Left lung (tissue), 10 donors: ENCODE measurements around the gene GTF2F1. TPM values are rescaled to one million over a fixed set of nuclear protein-coding genes. Genes with fewer than 3 reads are reported as not detected.
A peak's percentile ranks its signal among the peaks of the same experiment; 100 is the strongest.

Experiments
- ATAC-seq: fragments of 200-7000 bp; cut with Tn5 transposase; one replicate; pipeline ENCODE4 v1.9.1; 2020; ENCODE audit warnings: moderate library complexity
- DNase-seq, 4 donors: peaks; one replicate each; pipeline ENCODE4 v3.0.0-alpha.2; 2013 to 2020
- H3K27ac ChIP-seq, 2 donors: fragments of 200-600 bp; sonication (generic) in 1 of 2; one replicate each; pipeline versions ENCODE4 v1.5.0 to v1.8.0; 2020 to 2021
- H3K27me3 ChIP-seq, 2 donors: fragments of 200-600 bp; sonication (generic) in 1 of 2; one replicate each; pipeline versions ENCODE4 v1.5.0 to v1.8.0; 2020 to 2021
- H3K36me3 ChIP-seq, 2 donors: fragments of 200-600 bp; sonication (generic) in 1 of 2; one replicate each; pipeline versions ENCODE4 v1.5.0 to v1.8.0; 2020 to 2021
- H3K4me1 ChIP-seq, 2 donors: fragments of 200-600 bp; one replicate each; pipeline ENCODE4 v1.8.0; 2021
- H3K4me3 ChIP-seq, 2 donors: fragments of 200-600 bp; sonication (generic) in 1 of 2; one replicate each; pipeline versions ENCODE4 v1.5.0 to v1.8.0; 2020 to 2021; ENCODE audit warnings: mild to moderate bottlenecking in 1 of 2
- H3K9me3 ChIP-seq, 2 donors: fragments of 200-600 bp; sonication (generic) in 1 of 2; one replicate each; pipeline versions ENCODE4 v1.5.0 to v1.8.0; 2020 to 2021
- CTCF ChIP-seq, 2 donors: fragments of 200-600 bp; sonication (generic) in 1 of 2; IDR thresholded peaks; one replicate each; pipeline versions ENCODE4 v1.5.0 to v1.8.0; 2021; ENCODE audit warnings: antibody characterized with exemption in 2 of 2
- intact Hi-C, 2 donors: fragments of 100-400 bp; cut with DNase I; formaldehyde crosslinking; loops; one replicate each; pipeline versions ENCODE4 v1.11.2 to v1.14.2; 2022
- polyA plus RNA-seq, 6 donors: library from polyadenylated mRNA; unstranded; fragments of 120-200 nt; gene quantifications; one replicate each; pipeline ENCODE4 v1.2.1, GENCODE V29; 2013; ENCODE audit not compliant: insufficient read length in 6 of 6
- total RNA-seq, 2 donors: library from RNA; stranded (reverse); fragmentation: NEBNext Ultra II Directional; extraction: Animal tissue kit (Norgen Biotek cat#: 25700); gene quantifications; one replicate each; pipeline ENCODE4 v1.2.1, GENCODE V29; 2021
- donor health status: DM: no; HTN: yes; CAD: no.
- donor health status: DM: no; HTN: no; CAD: no.

The GTF2F1 gene
- total and polyA plus RNA-seq, 8 donors: 39.6 to 99.1 (median 76.4) TPM

- Histone ChIP-seq H3K27ac (no peak overlapping the region), H3K36me3 (no peaks in the 10 kb centered on the region), H3K27me3 (no peaks in the 10 kb centered on the region), H3K4me1 (peaks cover 10 to 23% of the 10 kb centered on the region in 2 donors), H3K4me3 (no peak overlapping the region), H3K9me3 (no peaks in the 10 kb centered on the region)
- DNase-seq: no peak
- intact Hi-C loops: no loop called here
- no peak for ATAC-seq
- no peak for TF ChIP-seq CTCF (IDR thresholded peaks at IDR 0.05)
Observed at GRCh38 chr19:6427131-6427530, 34.2 kb upstream of the GTF2F1 start.

GRCh38 chr19:6425732-6426620 lies 33.0 kb upstream of the GTF2F1 start:
- ATAC-seq: no peak
- H3K4me1 ChIP-seq: peaks cover 10 to 32% of the 10 kb centered on the region in 2 donors
- no peaks in the 10 kb centered on the region for H3K27me3 ChIP-seq
- intact Hi-C loops: no loop called here
- peak overlapping the region; percentile 87 for H3K27ac ChIP-seq
- peak overlapping the region in 1 of 2 donors; percentile 89 for H3K4me3 ChIP-seq
- TF ChIP-seq CTCF (IDR thresholded peaks at IDR 0.05): no peak
- peak in 1 of 4 donors; percentile 13 for DNase-seq
- H3K9me3 ChIP-seq: no peaks in the 10 kb centered on the region
- peaks cover 0 to 10% of the 10 kb centered on the region in 2 donors for H3K36me3 ChIP-seq

- H3K9me3 ChIP-seq: no peaks in the 10 kb centered on the region
- DNase-seq (peak; percentile 94 to 100 (median 100)), ATAC-seq (peak; percentile 93)
- H3K4me1 ChIP-seq: peaks cover 10 to 32% of the 10 kb centered on the region in 2 donors
- TF ChIP-seq CTCF (IDR thresholded peaks at IDR 0.05): no peak
- no peaks in the 10 kb centered on the region for H3K27me3 ChIP-seq
- intact Hi-C loops: no loop called here
- H3K36me3 ChIP-seq: peaks cover 0 to 18% of the 10 kb centered on the region in 2 donors
- peak overlapping the region; percentile 87 for H3K27ac ChIP-seq
- H3K4me3 ChIP-seq: peak overlapping the region in 1 of 2 donors; percentile 89
Observed at GRCh38 chr19:6424939-6425731, 32.2 kb upstream of the GTF2F1 start.

- H3K27me3 ChIP-seq: no peaks in the 10 kb centered on the region
- H3K9me3 ChIP-seq: no peaks in the 10 kb centered on the region
- ATAC-seq (no peak), DNase-seq (peak in 2 of 4 donors; percentile 19 to 98)
- H3K27ac ChIP-seq: peak within 1 kb of the TSS; percentile 87
- H3K4me3 ChIP-seq: peak within 1 kb of the TSS; percentile 88 to 89
- peaks cover 0 to 26% of the 10 kb centered on the region in 2 donors for H3K36me3 ChIP-seq
- no peak for TF ChIP-seq CTCF (IDR thresholded peaks at IDR 0.05)
- H3K4me1 ChIP-seq: peaks cover 10 to 32% of the 10 kb centered on the region in 2 donors
- intact Hi-C loops: no loop called here
Observed at GRCh38 chr19:6424195-6424938, 31.4 kb upstream of the GTF2F1 start, which contains the start of gene KHSRP. TSS of gene KHSRP (minus strand) at chr19:6424811. CDS start at chr19:6424701, 110 bp downstream.
